Activated naive CD4-positive, alpha-beta T cell treated with anti-CD3 and anti-CD28 coated beads, Interleukin-2, amount 10 ng/mL, durations not matched to agents 7 days and 5 days (primary cell): Measurements from ENCODE around the gene FBH1.
"Not testable (repeated sequence)": the region's sequence is repeated elsewhere in the genome, so short reads cannot be mapped to it uniquely, and the experiment has no call there.

Experiments
- CTCF ChIA-PET: fragments of 350-600 bp; sonication (Branson Sonifier 250); formaldehyde crosslinking; loops from one replicate; lab custom pipeline; 2021; ENCODE audit warnings: antibody characterized with exemption; lab: Charles Lee
- DNase-seq: peaks from one replicate; pipeline ENCODE4 v3.0.0-alpha.2; 2020
- H3K27ac Mint-ChIP-seq: one replicate; pipeline ENCODE4 v1.8.0; 2021; ENCODE audit warnings: mild to moderate bottlenecking, moderate library complexity, mixed read lengths
- H3K27me3 Mint-ChIP-seq: one replicate; pipeline ENCODE4 v1.8.0; 2021; ENCODE audit warnings: mild to moderate bottlenecking, mixed read lengths
- H3K36me3 Mint-ChIP-seq: one replicate; pipeline ENCODE4 v1.8.0; 2021; ENCODE audit warnings: mixed read lengths
- H3K4me1 Mint-ChIP-seq: one replicate; pipeline ENCODE4 v1.8.0; 2021; ENCODE audit warnings: mixed read lengths
- H3K4me3 Mint-ChIP-seq: one replicate; pipeline ENCODE4 v1.8.0; 2021; ENCODE audit warnings: mild to moderate bottlenecking, moderate library complexity, mixed read lengths
- H3K9me3 Mint-ChIP-seq: one replicate; pipeline ENCODE4 v1.8.0; 2021; ENCODE audit warnings: mixed read lengths

FBH1 gene

GRCh38 chr10:5958675-5959074 is 68.6 kb downstream of the FBH1 start:
- H3K9me3 Mint-ChIP-seq: no peaks in the 10 kb centered on the region
- H3K27me3 Mint-ChIP-seq: no peaks in the 10 kb centered on the region
- no peak overlapping the region for H3K4me3 Mint-ChIP-seq
- CTCF ChIA-PET: no interaction called here
- H3K4me1 Mint-ChIP-seq: no peaks in the 10 kb centered on the region
- H3K36me3 Mint-ChIP-seq: peaks cover 25% of the 10 kb centered on the region
- DNase-seq: no peak
- H3K27ac Mint-ChIP-seq: no peak overlapping the region

GRCh38 chr10:5959142-5959541 is 69.1 kb downstream of the FBH1 start:
- H3K9me3 Mint-ChIP-seq: no peaks in the 10 kb centered on the region
- H3K4me1 Mint-ChIP-seq: no peaks in the 10 kb centered on the region
- no peak for DNase-seq
- H3K27me3 Mint-ChIP-seq: no peaks in the 10 kb centered on the region
- H3K36me3 Mint-ChIP-seq: peaks cover 27% of the 10 kb centered on the region
- no peak overlapping the region for H3K27ac Mint-ChIP-seq
- CTCF ChIA-PET: no interaction called here
- H3K4me3 Mint-ChIP-seq: no peak overlapping the region

- CTCF ChIA-PET: no interaction called here
- no peaks in the 10 kb centered on the region for H3K27me3 Mint-ChIP-seq
- peak overlapping the region; percentile 19 for H3K27ac Mint-ChIP-seq
- DNase-seq: no peak
- H3K36me3 Mint-ChIP-seq: peaks cover 27% of the 10 kb centered on the region
- H3K4me1 Mint-ChIP-seq: no peaks in the 10 kb centered on the region
- H3K4me3 Mint-ChIP-seq: no peak overlapping the region
- H3K9me3 Mint-ChIP-seq: no peaks in the 10 kb centered on the region
Observed at GRCh38 chr10:5959581-5960069, 69.6 kb downstream of the FBH1 start.

- Mint-ChIP-seq H3K9me3 (no peaks in the 10 kb centered on the region), H3K4me1 (no peaks in the 10 kb centered on the region), H3K27me3 (no peaks in the 10 kb centered on the region), H3K27ac (no peak overlapping the region), H3K36me3 (peaks cover 29% of the 10 kb centered on the region), H3K4me3 (no peak overlapping the region)
- CTCF ChIA-PET: no interaction called here
- peak; percentile 18 for DNase-seq
Observed at GRCh38 chr10:5960070-5960972, 70.3 kb downstream of the FBH1 start.

- H3K27me3 Mint-ChIP-seq, DNase-seq, H3K4me3 Mint-ChIP-seq, H3K27ac Mint-ChIP-seq, H3K9me3 Mint-ChIP-seq, CTCF ChIA-PET, H3K4me1 Mint-ChIP-seq: not testable (repeated sequence)
- peaks cover 30% of the 10 kb centered on the region for H3K36me3 Mint-ChIP-seq
Observed at GRCh38 chr10:5960973-5961275, 70.9 kb downstream of the FBH1 start.

GRCh38 chr10:5961405-5962100 is 71.5 kb downstream of the FBH1 start:
- CTCF ChIA-PET: no interaction called here
- H3K27me3 Mint-ChIP-seq: no peaks in the 10 kb centered on the region
- peaks cover 30% of the 10 kb centered on the region for H3K36me3 Mint-ChIP-seq
- H3K27ac Mint-ChIP-seq: no peak overlapping the region
- H3K4me3 Mint-ChIP-seq: no peak overlapping the region
- DNase-seq: no peak
- no peaks in the 10 kb centered on the region for H3K9me3 Mint-ChIP-seq
- no peaks in the 10 kb centered on the region for H3K4me1 Mint-ChIP-seq

GRCh38 chr10:5962358-5962940 is 72.4 kb downstream of the FBH1 start:
- H3K4me3 Mint-ChIP-seq, H3K9me3 Mint-ChIP-seq, H3K4me1 Mint-ChIP-seq, H3K27ac Mint-ChIP-seq, H3K27me3 Mint-ChIP-seq, CTCF ChIA-PET: not testable (repeated sequence)
- peak; percentile 10 for DNase-seq
- peaks cover 32% of the 10 kb centered on the region for H3K36me3 Mint-ChIP-seq

- peak; percentile 7 for DNase-seq
- Mint-ChIP-seq H3K4me3 (no peak overlapping the region), H3K36me3 (peaks cover 35% of the 10 kb centered on the region), H3K4me1 (no peaks in the 10 kb centered on the region), H3K9me3 (no peaks in the 10 kb centered on the region), H3K27me3 (no peaks in the 10 kb centered on the region), H3K27ac (no peak overlapping the region)
- CTCF ChIA-PET: no interaction called here
Observed at GRCh38 chr10:5963071-5963470, 73.0 kb downstream of the FBH1 start.

- CTCF ChIA-PET: no interaction called here
- H3K36me3 Mint-ChIP-seq: peaks cover 37% of the 10 kb centered on the region
- no peaks in the 10 kb centered on the region for H3K9me3 Mint-ChIP-seq
- H3K4me1 Mint-ChIP-seq: no peaks in the 10 kb centered on the region
- H3K27me3 Mint-ChIP-seq: no peaks in the 10 kb centered on the region
- no peak for DNase-seq
- H3K4me3 Mint-ChIP-seq: no peak overlapping the region
- no peak overlapping the region for H3K27ac Mint-ChIP-seq
Observed at GRCh38 chr10:5963591-5963990, 73.5 kb downstream of the FBH1 start.

GRCh38 chr10:5964736-5965135 is 74.7 kb downstream of the FBH1 start:
- Mint-ChIP-seq H3K4me3 (no peak overlapping the region), H3K36me3 (peaks cover 36% of the 10 kb centered on the region), H3K4me1 (no peaks in the 10 kb centered on the region), H3K27me3 (no peaks in the 10 kb centered on the region), H3K9me3 (no peaks in the 10 kb centered on the region), H3K27ac (no peak overlapping the region)
- no peak for DNase-seq
- CTCF ChIA-PET: no interaction called here

GRCh38 chr10:5965266-5965665 is 75.2 kb downstream of the FBH1 start:
- no peak for DNase-seq
- Mint-ChIP-seq H3K4me3 (no peak overlapping the region), H3K36me3 (peaks cover 31% of the 10 kb centered on the region), H3K27ac (no peak overlapping the region), H3K4me1 (peaks cover 4% of the 10 kb centered on the region), H3K27me3 (no peaks in the 10 kb centered on the region), H3K9me3 (no peaks in the 10 kb centered on the region)
- CTCF ChIA-PET: no interaction called here

GRCh38 chr10:5968037-5968680 is 78.1 kb downstream of the FBH1 start:
- CTCF ChIA-PET: interaction anchor here (0.6 to 0.9 kb wide), 2 partner anchors 65 to 118 kb away, joined by 3 to 4 read pairs; no protein-coding TSS in a partner anchor
- DNase-seq: no peak
- Mint-ChIP-seq H3K4me3 (no peak overlapping the region), H3K9me3 (no peaks in the 10 kb centered on the region), H3K36me3 (peaks cover 19% of the 10 kb centered on the region), H3K4me1 (peaks cover 24% of the 10 kb centered on the region), H3K27ac (no peak overlapping the region), H3K27me3 (no peaks in the 10 kb centered on the region)

- no peak for DNase-seq
- H3K9me3 Mint-ChIP-seq: no peaks in the 10 kb centered on the region
- H3K36me3 Mint-ChIP-seq: peaks cover 16% of the 10 kb centered on the region
- no peaks in the 10 kb centered on the region for H3K27me3 Mint-ChIP-seq
- CTCF ChIA-PET: no interaction called here
- H3K4me1 Mint-ChIP-seq: peaks cover 24% of the 10 kb centered on the region
- H3K27ac Mint-ChIP-seq: no peak overlapping the region
- no peak overlapping the region for H3K4me3 Mint-ChIP-seq
Observed at GRCh38 chr10:5968681-5969453, 78.8 kb downstream of the FBH1 start.
